HG02678 (cell line): Measurements from ENCODE around the gene PCSK6.

Experiments used
- ATAC-seq: cut with Tn5 transposase; IDR thresholded peaks from one replicate; pipeline ENCODE4 v1.9.1; 2021; ENCODE audit warnings: mild to moderate bottlenecking, moderate library complexity; ENCODE audit not compliant: unreplicated experiment

Gene PCSK6

DNA sequence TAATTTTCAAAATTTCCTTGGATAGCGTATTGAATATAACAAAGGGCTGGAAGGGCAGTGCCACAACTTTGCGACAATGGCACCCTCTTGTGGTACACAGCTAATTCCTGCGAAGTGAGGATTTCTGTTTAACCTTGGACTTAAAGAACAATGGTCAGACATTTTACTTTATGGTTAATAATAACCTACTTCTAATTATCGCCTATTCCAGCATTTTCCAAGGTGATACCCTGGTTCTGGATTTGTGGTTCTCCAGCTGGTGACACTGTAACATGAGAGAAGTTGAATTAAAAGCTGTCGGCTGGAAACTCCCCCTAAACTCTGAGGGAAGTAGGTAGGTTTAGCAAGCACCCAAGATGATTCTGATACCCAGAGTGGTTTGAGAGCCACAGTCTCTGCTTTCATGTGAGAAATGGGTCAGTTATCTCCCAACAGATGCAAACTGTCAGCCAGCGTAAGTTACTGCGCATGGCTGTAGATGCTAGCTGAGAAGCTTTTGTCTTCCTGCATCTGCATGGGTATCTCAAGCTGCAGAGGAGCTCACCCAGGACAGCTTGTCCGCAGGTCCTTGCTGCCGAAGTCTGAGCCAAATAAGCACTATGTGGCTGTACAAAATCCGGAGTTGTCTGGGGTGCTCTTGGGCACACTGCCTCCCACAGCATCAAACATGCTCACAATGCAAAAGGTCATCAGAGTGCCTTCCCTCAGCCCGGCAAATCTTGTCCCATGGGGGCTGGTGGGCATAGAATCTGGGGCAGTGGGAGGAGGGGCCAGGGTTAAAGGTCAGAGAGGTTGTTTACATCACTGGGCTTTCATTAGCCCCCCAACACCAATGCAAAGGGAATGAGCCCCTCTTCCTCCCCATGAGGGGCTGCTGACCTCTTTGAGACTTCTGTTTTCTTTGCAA, 231.0 kb downstream of the PCSK6 start:
- no peak for ATAC-seq

- no peak for ATAC-seq
Observed at GRCh38 chr15:101256757-101257156, 232.8 kb downstream of the PCSK6 start.

DNA sequence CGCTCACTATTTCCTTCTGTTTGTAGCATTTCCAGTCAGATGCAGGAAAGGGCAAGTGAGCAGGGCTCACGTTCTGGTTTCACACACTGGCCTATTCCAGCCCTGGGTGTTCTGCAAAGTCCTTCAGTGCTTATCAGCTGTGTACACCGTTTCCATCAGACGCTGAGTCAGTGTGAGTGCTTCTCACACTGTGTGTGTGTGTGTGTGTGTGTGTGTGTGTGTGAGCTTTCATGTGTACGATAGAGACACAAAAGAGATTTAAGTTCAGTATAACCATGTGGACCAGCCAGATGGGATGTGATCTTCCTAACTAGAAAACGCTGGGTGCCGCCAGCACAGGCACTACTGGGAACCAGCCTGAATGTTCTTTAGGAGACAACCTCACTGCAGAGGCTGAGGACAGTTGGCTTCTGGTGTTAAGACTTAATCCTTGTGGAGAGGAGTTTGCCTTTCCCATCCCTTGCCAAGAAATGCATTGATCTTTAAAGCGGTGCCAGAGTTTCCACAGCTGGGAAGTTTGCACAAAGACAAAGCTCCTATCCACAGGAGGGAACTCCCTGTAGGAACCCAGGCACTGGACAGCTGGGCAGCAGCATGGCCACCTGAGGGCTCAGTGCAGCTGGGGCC, 233.8 kb downstream of the PCSK6 start:
- no peak for ATAC-seq

DNA sequence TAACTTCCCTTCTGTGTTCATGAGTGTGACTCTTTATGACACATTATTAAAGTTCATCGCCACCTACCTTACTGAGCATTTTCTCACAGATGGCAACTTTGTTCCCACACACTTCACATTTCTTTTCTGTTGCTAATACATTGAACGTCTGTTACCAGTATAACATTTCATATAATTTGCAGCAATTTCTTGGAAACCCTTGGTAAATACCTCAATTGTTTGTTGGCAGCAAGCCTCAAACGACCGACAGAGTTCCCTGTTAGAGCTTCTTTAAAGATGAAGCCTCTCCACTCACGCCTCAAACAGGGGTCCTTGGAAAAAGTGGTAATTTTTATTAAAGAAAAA, 234.5 kb downstream of the PCSK6 start:
- no peak for ATAC-seq

GRCh38 chr15:101254157-101255050, 235.1 kb downstream of the PCSK6 start:
- no peak for ATAC-seq
